OCI-LY1 (cell line): ENCODE data around the gene GNA14.

Source experiments
- CTCF ChIP-seq: fragments of 200-600 bp; sonication (generic), shearing (Covaris generic); IDR thresholded peaks from 2 replicates; pipeline ENCODE4 v1.5.1; 2017; ENCODE audit warnings: mild to moderate bottlenecking, antibody characterized with exemption, low read length, moderate library complexity, mixed read lengths
- EZH2 ChIP-seq: fragments of 200-600 bp; sonication (generic), shearing (Covaris generic); IDR thresholded peaks from 2 replicates; pipeline ENCODE4 v1.8.0; 2017; ENCODE audit warnings: borderline replicate concordance, mixed run types, mild to moderate bottlenecking, antibody characterized with exemption, low read length, moderate library complexity, mixed read lengths

DNA sequence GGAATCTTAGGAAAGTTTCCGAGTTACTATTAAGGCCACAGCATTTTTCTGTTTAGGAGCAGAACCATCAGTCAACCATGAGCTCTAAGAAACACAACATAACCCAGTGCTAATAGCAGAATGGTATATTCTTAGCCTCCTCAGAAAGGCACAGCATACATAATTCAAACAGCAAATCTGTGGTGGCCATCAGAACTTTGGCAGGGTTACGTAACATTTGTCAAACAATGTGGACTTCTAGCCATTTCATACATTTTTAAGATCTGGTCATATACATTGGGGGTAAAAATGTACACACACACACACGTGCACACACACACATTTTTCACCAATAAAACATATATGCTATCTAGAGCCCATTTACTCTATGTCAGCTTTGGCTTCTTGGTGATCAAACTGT is 225.2 kb downstream of the GNA14 start:
- TF ChIP-seq CTCF (no peak), EZH2 (no peak)
